ENCODE data around the gene DLAT. TPM values are rescaled to one million over a fixed set of nuclear protein-coding genes. Genes with fewer than 3 reads are reported as not detected.
"Not testable (repeated sequence)": the region's sequence is repeated elsewhere in the genome, so short reads cannot be mapped to it uniquely, and the experiment has no call there.

Gene DLAT
- total RNA-seq, 1 donor from 2014 or later: 25.0 TPM

DNA sequence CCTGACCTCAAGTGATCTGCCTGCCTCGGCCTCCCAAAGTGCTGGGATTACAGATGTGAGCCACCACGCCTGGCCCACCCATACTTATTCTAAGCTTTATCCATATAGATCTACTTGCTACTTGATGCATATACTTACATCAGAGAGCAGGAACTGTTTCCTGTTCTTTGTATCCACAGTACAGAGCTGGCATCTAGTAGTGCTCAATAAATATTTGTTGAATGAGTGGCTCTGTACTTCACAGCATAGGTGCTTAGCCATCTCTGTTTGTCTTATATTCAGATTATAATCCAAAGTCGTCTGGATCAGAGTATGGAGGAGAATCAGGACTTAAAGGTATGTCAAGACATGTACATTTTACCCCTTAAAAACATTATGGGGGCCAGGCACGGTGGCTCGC lies 38.6 kb upstream of the DLAT start:
- DNase-seq (ENCODE audit: low spot score in 2 of 2, unreplicated experiment in 2 of 2): no peak
- TF ChIP-seq, protein P1, sequence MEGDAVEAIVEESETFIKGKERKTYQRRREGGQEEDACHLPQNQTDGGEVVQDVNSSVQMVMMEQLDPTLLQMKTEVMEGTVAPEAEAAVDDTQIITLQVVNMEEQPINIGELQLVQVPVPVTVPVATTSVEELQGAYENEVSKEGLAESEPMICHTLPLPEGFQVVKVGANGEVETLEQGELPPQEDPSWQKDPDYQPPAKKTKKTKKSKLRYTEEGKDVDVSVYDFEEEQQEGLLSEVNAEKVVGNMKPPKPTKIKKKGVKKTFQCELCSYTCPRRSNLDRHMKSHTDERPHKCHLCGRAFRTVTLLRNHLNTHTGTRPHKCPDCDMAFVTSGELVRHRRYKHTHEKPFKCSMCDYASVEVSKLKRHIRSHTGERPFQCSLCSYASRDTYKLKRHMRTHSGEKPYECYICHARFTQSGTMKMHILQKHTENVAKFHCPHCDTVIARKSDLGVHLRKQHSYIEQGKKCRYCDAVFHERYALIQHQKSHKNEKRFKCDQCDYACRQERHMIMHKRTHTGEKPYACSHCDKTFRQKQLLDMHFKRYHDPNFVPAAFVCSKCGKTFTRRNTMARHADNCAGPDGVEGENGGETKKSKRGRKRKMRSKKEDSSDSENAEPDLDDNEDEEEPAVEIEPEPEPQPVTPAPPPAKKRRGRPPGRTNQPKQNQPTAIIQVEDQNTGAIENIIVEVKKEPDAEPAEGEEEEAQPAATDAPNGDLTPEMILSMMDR (IDR thresholded peaks at IDR 0.05; ENCODE audit: unreplicated experiment): no peak
- Mint-ChIP-seq H3K27me3 (ENCODE audit: low read depth) (no peaks in the 10 kb centered on the region), H3K36me3 (peaks cover 34% of the 10 kb centered on the region), H3K9me3 (no peaks in the 10 kb centered on the region), H3K4me3 (no peak overlapping the region), H3K4me1 (peaks cover 27% of the 10 kb centered on the region), H3K27ac (no peak overlapping the region)

DNA sequence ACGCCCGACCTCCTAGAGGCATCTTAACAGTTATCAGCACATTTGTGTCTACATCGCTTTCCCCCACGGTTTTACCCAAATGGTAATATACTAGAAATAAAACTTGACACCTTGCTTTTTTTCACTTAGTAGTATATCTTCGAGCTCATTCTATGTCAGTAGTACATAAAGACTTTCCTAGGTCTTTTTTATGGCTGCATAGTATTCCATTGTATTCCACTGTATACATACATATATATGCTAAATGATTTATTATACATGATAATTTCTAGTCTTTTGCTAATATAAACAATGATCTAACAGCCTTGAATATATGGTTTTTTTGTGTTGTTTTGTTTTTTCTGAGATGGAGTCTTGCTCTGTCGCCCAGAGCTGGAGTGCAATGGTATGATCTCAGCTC lies 34.8 kb upstream of the DLAT start:
- H3K9me3 Mint-ChIP-seq: no peaks in the 10 kb centered on the region
- TF ChIP-seq, protein P1 (IDR thresholded peaks at IDR 0.05; ENCODE audit: unreplicated experiment): no peak
- peaks cover 32% of the 10 kb centered on the region for H3K36me3 Mint-ChIP-seq
- no peak overlapping the region for H3K4me3 Mint-ChIP-seq
- peaks cover 6% of the 10 kb centered on the region for H3K4me1 Mint-ChIP-seq
- no peaks in the 10 kb centered on the region for H3K27me3 Mint-ChIP-seq (ENCODE audit: low read depth)
- H3K27ac Mint-ChIP-seq: no peak overlapping the region
- DNase-seq (ENCODE audit: low spot score in 2 of 2, unreplicated experiment in 2 of 2): no peak

DNA sequence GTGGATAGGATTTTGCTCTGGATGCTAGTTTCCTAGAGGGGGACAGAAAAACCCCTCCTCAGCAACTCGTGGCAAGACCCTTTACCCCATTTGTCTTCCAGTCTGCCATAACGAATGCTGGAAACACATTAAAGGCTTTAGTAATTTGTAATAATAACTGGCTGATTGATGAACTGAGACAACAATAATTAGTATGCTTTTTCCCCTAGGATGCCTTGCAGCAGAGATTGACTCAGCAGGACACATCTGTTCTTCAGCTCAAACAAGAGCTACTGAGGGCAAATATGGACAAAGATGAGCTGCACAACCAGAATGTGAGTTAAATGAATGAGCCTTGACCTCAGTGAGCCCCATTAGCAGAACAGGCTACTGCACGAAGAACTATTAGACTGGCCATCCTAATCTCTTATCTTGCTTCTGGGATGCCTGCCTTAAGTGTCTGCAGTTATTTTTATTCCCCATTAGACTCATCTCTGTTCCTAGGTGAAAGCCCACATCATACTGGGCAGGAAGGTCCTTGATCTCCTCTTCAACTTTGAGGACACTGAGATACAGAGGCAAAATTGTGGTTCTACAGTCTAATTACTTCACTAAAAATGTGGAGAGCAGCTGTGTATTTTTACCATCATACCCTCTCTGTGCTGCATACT lies 32.9 kb upstream of the DLAT start:
- Mint-ChIP-seq H3K4me3 (no peak overlapping the region), H3K4me1 (peaks cover 6% of the 10 kb centered on the region), H3K27ac (no peak overlapping the region), H3K9me3 (no peaks in the 10 kb centered on the region), H3K27me3 (ENCODE audit: low read depth) (no peaks in the 10 kb centered on the region), H3K36me3 (peaks cover 26% of the 10 kb centered on the region)
- no peak for DNase-seq (ENCODE audit: low spot score in 2 of 2, unreplicated experiment in 2 of 2)
- TF ChIP-seq, protein P1 (IDR thresholded peaks at IDR 0.05; ENCODE audit: unreplicated experiment): no peak

DNA sequence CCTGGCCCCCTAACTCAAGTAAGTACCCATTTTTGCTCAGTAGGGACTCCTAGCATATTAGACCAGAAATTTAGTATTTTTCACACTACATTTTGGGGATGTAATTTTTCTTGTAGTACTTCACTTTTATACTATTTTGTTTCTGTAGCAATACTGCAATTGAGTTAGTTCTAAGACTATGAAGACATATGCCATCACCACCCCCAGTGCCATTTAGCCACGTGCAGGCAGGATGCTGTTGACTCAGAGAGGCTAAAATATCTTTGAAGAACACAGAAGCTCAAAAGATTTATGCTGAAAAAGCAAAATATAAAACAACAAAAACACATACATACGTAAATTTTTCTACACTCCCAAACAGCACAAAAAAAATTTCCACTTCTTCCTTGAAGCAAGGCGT lies 29.1 kb upstream of the DLAT start:
- TF ChIP-seq, protein P1 (IDR thresholded peaks at IDR 0.05; ENCODE audit: unreplicated experiment): no peak
- Mint-ChIP-seq H3K27ac (no peak overlapping the region), H3K36me3 (peaks cover 35% of the 10 kb centered on the region), H3K27me3 (ENCODE audit: low read depth) (no peaks in the 10 kb centered on the region), H3K9me3 (no peaks in the 10 kb centered on the region), H3K4me3 (no peak overlapping the region), H3K4me1 (no peaks in the 10 kb centered on the region)
- no peak for DNase-seq (ENCODE audit: low spot score in 2 of 2, unreplicated experiment in 2 of 2)

DNA sequence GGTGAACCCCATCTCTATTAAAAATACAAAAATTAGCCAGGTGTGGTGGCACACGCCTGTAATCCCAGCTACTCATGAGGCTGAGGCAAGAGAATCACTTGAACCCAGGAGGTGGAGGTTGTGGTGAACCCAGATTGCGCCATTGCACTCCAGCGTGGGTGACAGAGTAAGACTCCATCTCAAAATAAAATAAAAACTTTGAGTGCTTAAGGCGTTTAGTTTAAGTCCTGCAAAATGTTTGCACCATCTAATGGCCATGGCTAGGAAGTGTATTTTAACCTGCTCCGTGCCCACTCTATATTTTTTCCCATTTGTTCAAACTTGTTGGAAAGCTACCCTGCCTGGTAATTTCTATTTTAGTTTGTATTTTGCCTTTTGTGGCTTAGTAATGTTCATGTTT lies 28.5 kb upstream of the DLAT start:
- not testable (repeated sequence) for H3K4me3 Mint-ChIP-seq; H3K9me3 Mint-ChIP-seq; H3K27ac Mint-ChIP-seq; H3K27me3 Mint-ChIP-seq (ENCODE audit: low read depth); H3K4me1 Mint-ChIP-seq; DNase-seq (ENCODE audit: low spot score in 2 of 2, unreplicated experiment in 2 of 2)
- peaks cover 38% of the 10 kb centered on the region for H3K36me3 Mint-ChIP-seq

DNA sequence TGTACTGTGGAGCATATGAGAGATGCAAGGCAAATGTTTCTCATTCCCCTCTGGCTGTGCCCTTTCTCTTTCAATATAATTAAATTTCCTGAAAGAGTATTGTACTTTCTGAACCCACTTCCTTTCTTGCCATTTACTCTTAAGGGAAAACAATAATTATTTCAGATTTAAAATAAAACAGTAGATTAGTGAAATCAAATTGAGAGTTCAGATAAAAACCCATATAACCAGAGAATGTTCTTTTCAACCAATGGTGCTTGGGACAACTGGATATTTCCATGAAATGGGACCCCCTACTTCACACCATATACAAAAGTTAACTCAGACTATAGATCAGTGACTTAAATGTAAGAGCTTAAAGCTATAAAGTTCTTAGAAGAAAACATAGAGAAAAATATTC lies 26.1 kb upstream of the DLAT start:
- Mint-ChIP-seq H3K27me3 (ENCODE audit: low read depth) (no peaks in the 10 kb centered on the region), H3K4me3 (no peak overlapping the region), H3K27ac (no peak overlapping the region), H3K9me3 (no peaks in the 10 kb centered on the region), H3K4me1 (no peaks in the 10 kb centered on the region), H3K36me3 (peaks cover 45% of the 10 kb centered on the region)
- DNase-seq (ENCODE audit: low spot score in 2 of 2, unreplicated experiment in 2 of 2): no peak
- TF ChIP-seq, protein P1 (IDR thresholded peaks at IDR 0.05; ENCODE audit: unreplicated experiment): no peak

Data from mesothelial cell of epicardium (in vitro differentiated cells).